ENCODE data around the gene B3GNT3. TPM values are rescaled to one million over a fixed set of nuclear protein-coding genes. Genes with fewer than 3 reads are reported as not detected.

B3GNT3 gene
- total and polyA plus RNA-seq, 2 of the 13 experiments (the other 11 are each of a cell fraction or from before 2014, with no cell fraction given): 0.86 to 4.0 TPM

DNA sequence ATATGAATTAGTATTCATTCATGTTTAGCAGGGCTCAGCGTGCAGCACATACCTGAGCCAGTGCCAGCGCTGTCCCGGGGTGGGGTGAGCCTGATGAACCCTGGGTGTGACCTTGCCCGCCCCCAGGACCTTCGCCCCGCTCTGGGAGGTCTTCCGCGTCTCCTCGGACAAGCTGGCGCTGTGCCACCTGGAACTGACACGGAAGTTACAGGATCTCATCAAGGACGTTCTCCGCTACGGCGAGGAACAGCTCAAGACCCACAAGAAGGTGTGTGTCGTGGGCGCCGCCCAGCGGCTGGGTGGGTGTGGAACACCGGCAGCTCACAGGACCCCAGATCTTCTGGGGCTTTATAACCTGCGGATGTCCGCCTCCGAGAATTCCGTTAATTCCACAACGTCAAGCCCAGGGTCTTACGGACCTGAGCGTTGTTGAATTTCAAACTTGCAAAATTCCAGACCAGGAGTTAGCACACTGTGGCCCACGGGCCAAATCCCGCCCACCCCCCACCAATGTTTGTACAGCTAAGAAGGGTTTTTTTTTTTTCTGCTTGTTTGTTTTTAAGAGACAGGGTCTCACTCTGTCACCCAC is 28.3 kb upstream of the B3GNT3 start (continued):
- TF ChIP-seq HOXA3 (CRISPR knock-in tag; IDR thresholded peaks at IDR 0.05) (peak; percentile 85), ESRRA (CRISPR knock-in tag; IDR thresholded peaks at IDR 0.05; ENCODE audit: low read depth) (peak; percentile 96), PCBP1 (IDR thresholded peaks at IDR 0.05; ENCODE audit: borderline replicate concordance, low read depth, low read length) (no peak), SP1 (IDR thresholded peaks at IDR 0.05) (no peak), SP1 (CRISPR knock-in tag; IDR thresholded peaks at IDR 0.05) (0 out of 2 replicates have a peak, but pooled peaks have one; percentile 25), ZNF460 (CRISPR knock-in tag; IDR thresholded peaks at IDR 0.05; ENCODE audit: borderline replicate concordance) (no peak), ZNF589 (CRISPR knock-in tag; conservative IDR thresholded peaks at IDR 0.05) (no peak), PRMT3 (CRISPR knock-in tag; IDR thresholded peaks at IDR 0.05; ENCODE audit: borderline replicate concordance, low read depth) (no peak), CCDC6 (CRISPR knock-in tag; IDR thresholded peaks at IDR 0.05) (no peak), GATA4 (IDR thresholded peaks at IDR 0.05; ENCODE audit: borderline replicate concordance, low read depth) (no peak), MAFF (IDR thresholded peaks at IDR 0.05; ENCODE audit: low read depth, low read length) (no peak), ZMAT3 (CRISPR knock-in tag; conservative IDR thresholded peaks at IDR 0.05) (0 out of 2 replicates have a peak, but pooled peaks have one; percentile 28), THAP11 (CRISPR knock-in tag; IDR thresholded peaks at IDR 0.05) (peak; percentile 57), DPF2 (CRISPR knock-in tag; IDR thresholded peaks at IDR 0.05; ENCODE audit: borderline replicate concordance, low read depth) (0 out of 2 replicates have a peak, but pooled peaks have one; percentile 59), REPIN1 (CRISPR knock-in tag; IDR thresholded peaks at IDR 0.05; ENCODE audit: borderline replicate concordance, low read depth) (0 out of 2 replicates have a peak, but pooled peaks have one; percentile 77), RXRB (CRISPR knock-in tag; IDR thresholded peaks at IDR 0.05; ENCODE audit: borderline replicate concordance) (peak; percentile 87), EP300 (IDR thresholded peaks at IDR 0.05; ENCODE audit: low read depth in 2 of 2, low read length in 2 of 2) (peak in 1 of 2 experiments; percentile 22; a peak in 1 of 4 replicates), EP300 (CRISPR knock-in tag; IDR thresholded peaks at IDR 0.05; ENCODE audit: borderline replicate concordance) (peak; percentile 39; the same call in 1 of the 2 replicates), DNMT3B (CRISPR knock-in tag; conservative IDR thresholded peaks at IDR 0.05) (no peak), ZNF746 (CRISPR knock-in tag; IDR thresholded peaks at IDR 0.05) (0 out of 2 replicates have a peak, but pooled peaks have one; percentile 28)
- TF ChIP-seq, protein P1, sequence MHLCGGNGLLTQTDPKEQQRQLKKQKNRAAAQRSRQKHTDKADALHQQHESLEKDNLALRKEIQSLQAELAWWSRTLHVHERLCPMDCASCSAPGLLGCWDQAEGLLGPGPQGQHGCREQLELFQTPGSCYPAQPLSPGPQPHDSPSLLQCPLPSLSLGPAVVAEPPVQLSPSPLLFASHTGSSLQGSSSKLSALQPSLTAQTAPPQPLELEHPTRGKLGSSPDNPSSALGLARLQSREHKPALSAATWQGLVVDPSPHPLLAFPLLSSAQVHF (CRISPR knock-in tag; IDR thresholded peaks at IDR 0.05): no peak
- TF ChIP-seq, protein P2, sequence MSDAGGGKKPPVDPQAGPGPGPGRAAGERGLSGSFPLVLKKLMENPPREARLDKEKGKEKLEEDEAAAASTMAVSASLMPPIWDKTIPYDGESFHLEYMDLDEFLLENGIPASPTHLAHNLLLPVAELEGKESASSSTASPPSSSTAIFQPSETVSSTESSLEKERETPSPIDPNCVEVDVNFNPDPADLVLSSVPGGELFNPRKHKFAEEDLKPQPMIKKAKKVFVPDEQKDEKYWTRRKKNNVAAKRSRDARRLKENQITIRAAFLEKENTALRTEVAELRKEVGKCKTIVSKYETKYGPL (CRISPR knock-in tag; IDR thresholded peaks at IDR 0.05): no peak
- TF ChIP-seq, protein P3, sequence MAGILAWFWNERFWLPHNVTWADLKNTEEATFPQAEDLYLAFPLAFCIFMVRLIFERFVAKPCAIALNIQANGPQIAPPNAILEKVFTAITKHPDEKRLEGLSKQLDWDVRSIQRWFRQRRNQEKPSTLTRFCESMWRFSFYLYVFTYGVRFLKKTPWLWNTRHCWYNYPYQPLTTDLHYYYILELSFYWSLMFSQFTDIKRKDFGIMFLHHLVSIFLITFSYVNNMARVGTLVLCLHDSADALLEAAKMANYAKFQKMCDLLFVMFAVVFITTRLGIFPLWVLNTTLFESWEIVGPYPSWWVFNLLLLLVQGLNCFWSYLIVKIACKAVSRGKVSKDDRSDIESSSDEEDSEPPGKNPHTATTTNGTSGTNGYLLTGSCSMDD (CRISPR knock-in tag; IDR thresholded peaks at IDR 0.05): no peak
- TF ChIP-seq, protein P4, sequence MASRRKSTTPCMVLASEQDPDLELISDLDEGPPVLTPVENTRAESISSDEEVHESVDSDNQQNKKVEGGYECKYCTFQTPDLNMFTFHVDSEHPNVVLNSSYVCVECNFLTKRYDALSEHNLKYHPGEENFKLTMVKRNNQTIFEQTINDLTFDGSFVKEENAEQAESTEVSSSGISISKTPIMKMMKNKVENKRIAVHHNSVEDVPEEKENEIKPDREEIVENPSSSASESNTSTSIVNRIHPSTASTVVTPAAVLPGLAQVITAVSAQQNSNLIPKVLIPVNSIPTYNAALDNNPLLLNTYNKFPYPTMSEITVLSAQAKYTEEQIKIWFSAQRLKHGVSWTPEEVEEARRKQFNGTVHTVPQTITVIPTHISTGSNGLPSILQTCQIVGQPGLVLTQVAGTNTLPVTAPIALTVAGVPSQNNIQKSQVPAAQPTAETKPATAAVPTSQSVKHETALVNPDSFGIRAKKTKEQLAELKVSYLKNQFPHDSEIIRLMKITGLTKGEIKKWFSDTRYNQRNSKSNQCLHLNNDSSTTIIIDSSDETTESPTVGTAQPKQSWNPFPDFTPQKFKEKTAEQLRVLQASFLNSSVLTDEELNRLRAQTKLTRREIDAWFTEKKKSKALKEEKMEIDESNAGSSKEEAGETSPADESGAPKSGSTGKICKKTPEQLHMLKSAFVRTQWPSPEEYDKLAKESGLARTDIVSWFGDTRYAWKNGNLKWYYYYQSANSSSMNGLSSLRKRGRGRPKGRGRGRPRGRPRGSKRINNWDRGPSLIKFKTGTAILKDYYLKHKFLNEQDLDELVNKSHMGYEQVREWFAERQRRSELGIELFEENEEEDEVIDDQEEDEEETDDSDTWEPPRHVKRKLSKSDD (CRISPR knock-in tag; IDR thresholded peaks at IDR 0.05; ENCODE audit: low read depth): 0 out of 2 replicates have a peak, but pooled peaks have one; percentile 27
- TF ChIP-seq, protein P5, sequence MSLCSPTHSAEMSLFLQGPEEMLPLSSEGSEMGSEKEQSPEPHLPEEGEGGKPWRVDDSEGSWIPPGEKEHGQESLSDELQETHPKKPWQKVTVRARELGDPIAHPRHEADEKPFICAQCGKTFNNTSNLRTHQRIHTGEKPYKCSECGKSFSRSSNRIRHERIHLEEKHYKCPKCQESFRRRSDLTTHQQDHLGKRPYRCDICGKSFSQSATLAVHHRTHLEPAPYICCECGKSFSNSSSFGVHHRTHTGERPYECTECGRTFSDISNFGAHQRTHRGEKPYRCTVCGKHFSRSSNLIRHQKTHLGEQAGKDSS (CRISPR knock-in tag; IDR thresholded peaks at IDR 0.05; ENCODE audit: borderline replicate concordance, low read depth): no peak; the same call in 1 of the 2 replicates

Measured in HepG2 (cell line).